ENCODE results near the gene PUS7. TPM values are rescaled to one million over a fixed set of nuclear protein-coding genes. Genes with fewer than 3 reads are reported as not detected.

The PUS7 gene
- total and polyA plus RNA-seq, 2 donors (not counting 3 experiments of a cell fraction or from before 2014, with no cell fraction given), result 15.8 to 33.9 TPM

DNA sequence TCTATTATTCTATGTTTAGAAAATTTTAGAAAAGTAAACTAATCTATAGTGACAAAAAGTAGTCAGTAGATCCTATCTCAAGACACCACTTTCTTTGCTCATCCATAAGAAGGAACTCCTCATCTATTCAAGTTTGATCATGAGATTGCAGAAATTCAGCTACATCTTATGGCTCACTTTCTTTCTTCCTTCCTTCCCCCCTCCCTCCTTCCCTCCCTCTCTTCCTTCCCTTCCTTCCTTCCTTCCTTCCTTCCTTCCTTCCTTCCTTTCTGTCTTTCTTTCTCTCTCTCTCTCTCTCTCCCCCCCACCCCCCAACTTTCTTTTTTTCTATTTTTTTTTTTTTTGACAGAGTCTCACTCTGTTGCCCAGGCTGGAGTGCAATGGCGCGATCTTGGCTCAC lies 98.1 kb downstream of the PUS7 start:
- BruUV-seq (replicated peaks), result no TSS peak
- TF ChIP-seq POLR2A (IDR thresholded peaks at IDR 0.05; ENCODE audit: low read depth, low read length) (no peak), GATA2 (IDR thresholded peaks at IDR 0.05; ENCODE audit: insufficient read depth, insufficient read length, low read depth, low read length) (no peak), MYC (IDR thresholded peaks at IDR 0.05; ENCODE audit: low read depth, low read length) (no peak), EZH2 (IDR thresholded peaks at IDR 0.05; ENCODE audit: borderline replicate concordance, low read depth, low read length, severe bottlenecking) (no peak), POLR2AphosphoS5 (IDR thresholded peaks at IDR 0.05; ENCODE audit: insufficient read depth, low read depth, low read length) (no peak), JUN (IDR thresholded peaks at IDR 0.05; ENCODE audit: borderline replicate concordance, insufficient read depth, insufficient read length, low read depth) (no peak)
- CTCF ChIA-PET, result no interaction called here

GRCh38 chr7:105413887-105414437 lies 108.1 kb downstream of the PUS7 start:
- no TSS peak for BruUV-seq (replicated peaks)
- dilution Hi-C loops (cut with MboI; ENCODE audit: extremely low pct_ligation_motif_present, low sequenced_read_pairs), result no loop called here

More for the DNA sequence above, 98.1 kb downstream of the PUS7 start:
- no peak overlapping the region for H3K27ac ChIP-seq (ENCODE audit: insufficient read depth, low read depth, low read length)
- no peaks in the 10 kb centered on the region for H4K20me1 ChIP-seq (replicated peaks; ENCODE audit: control insufficient read depth, extremely low read depth, insufficient read depth, low read length)
- no peaks in the 10 kb centered on the region for H3K9me3 ChIP-seq (replicated peaks; ENCODE audit: control insufficient read depth, insufficient read depth, low read length)
- FAIRE-seq (no peak), DNase-seq (ENCODE audit: low read depth, low spot score) (no peak)
- no peak overlapping the region for H3K4me3 ChIP-seq (replicated peaks in 1 of 3; ENCODE audit: insufficient read depth in 1 of 3, low read depth in 1 of 3, low read length in 3 of 3)
- no peaks in the 10 kb centered on the region for H3K4me1 ChIP-seq (ENCODE audit: control insufficient read depth, extremely low read depth, insufficient read depth, low read length)
- no peaks in the 10 kb centered on the region for H3K9me1 ChIP-seq (replicated peaks; ENCODE audit: control insufficient read depth, extremely low read depth, insufficient read depth, low read length)
- no peaks in the 10 kb centered on the region for H3K36me3 ChIP-seq (ENCODE audit: control insufficient read depth in 2 of 2, extremely low read depth in 1 of 2, insufficient read depth in 2 of 2, low read length in 2 of 2)
- H3K27me3 ChIP-seq (ENCODE audit: control insufficient read depth in 2 of 2, insufficient read depth in 2 of 2, low read length in 2 of 2), result no peaks in the 10 kb centered on the region
- H3K4me2 ChIP-seq (ENCODE audit: insufficient read depth, low read length), result no peak overlapping the region
- dilution Hi-C loops (cut with MboI; ENCODE audit: extremely low pct_ligation_motif_present, low sequenced_read_pairs) (no loop called here), intact Hi-C loops (cut with micrococcal nuclease) (no loop called here)
- POLR2A ChIA-PET, result no interaction called here
- no peak overlapping the region for H2AFZ ChIP-seq (ENCODE audit: low read depth, low read length)
- H3K79me2 ChIP-seq (ENCODE audit: control insufficient read depth, insufficient read depth, low read length), result no peaks in the 10 kb centered on the region
- H3K9ac ChIP-seq (replicated peaks; ENCODE audit: extremely low read depth, insufficient read depth, low read length), result no peak overlapping the region

More at GRCh38 chr7:105413887-105414437, 108.1 kb downstream of the PUS7 start:
- no peak for DNase-seq (ENCODE audit: low read depth, low spot score)
- Histone ChIP-seq H3K4me1 (ENCODE audit: control insufficient read depth, extremely low read depth, insufficient read depth, low read length) (no peaks in the 10 kb centered on the region), H3K27ac (ENCODE audit: insufficient read depth, low read depth, low read length) (no peak overlapping the region), H3K9me3 (replicated peaks; ENCODE audit: control insufficient read depth, insufficient read depth, low read length) (no peaks in the 10 kb centered on the region), H3K9ac (replicated peaks; ENCODE audit: extremely low read depth, insufficient read depth, low read length) (no peak overlapping the region), H3K4me2 (ENCODE audit: insufficient read depth, low read length) (no peak overlapping the region), H3K4me3 (replicated peaks in 1 of 3; ENCODE audit: insufficient read depth in 1 of 3, low read depth in 1 of 3, low read length in 3 of 3) (no peak overlapping the region), H3K36me3 (ENCODE audit: control insufficient read depth in 2 of 2, extremely low read depth in 1 of 2, insufficient read depth in 2 of 2, low read length in 2 of 2) (no peaks in the 10 kb centered on the region), H3K9me1 (replicated peaks; ENCODE audit: control insufficient read depth, extremely low read depth, insufficient read depth, low read length) (no peaks in the 10 kb centered on the region), H2AFZ (ENCODE audit: low read depth, low read length) (no peak overlapping the region), H3K27me3 (ENCODE audit: control insufficient read depth in 2 of 2, insufficient read depth in 2 of 2, low read length in 2 of 2) (no peaks in the 10 kb centered on the region), H4K20me1 (replicated peaks; ENCODE audit: control insufficient read depth, extremely low read depth, insufficient read depth, low read length) (no peaks in the 10 kb centered on the region), H3K79me2 (ENCODE audit: control insufficient read depth, insufficient read depth, low read length) (no peaks in the 10 kb centered on the region)
- CTCF ChIA-PET, result no interaction called here
- POLR2A ChIA-PET, result no interaction called here
- intact Hi-C loops (cut with micrococcal nuclease), result no loop called here
- TF ChIP-seq MAX (IDR thresholded peaks at IDR 0.05; ENCODE audit: insufficient read depth, insufficient read length) (no peak), EZH2 (IDR thresholded peaks at IDR 0.05; ENCODE audit: borderline replicate concordance, low read depth, low read length, severe bottlenecking) (no peak), CTCF (IDR thresholded peaks at IDR 0.05; ENCODE audit: extremely low read depth in 1 of 2, insufficient read depth in 1 of 2, low read depth in 1 of 2, low read length in 2 of 2) (no peak), GATA2 (IDR thresholded peaks at IDR 0.05; ENCODE audit: insufficient read depth, insufficient read length, low read depth, low read length) (no peak), POLR2AphosphoS5 (IDR thresholded peaks at IDR 0.05; ENCODE audit: insufficient read depth, low read depth, low read length) (no peak)
- no peak for FAIRE-seq

All from endothelial cell of umbilical vein (primary cell).